Measurements from ENCODE around the gene COL17A1. TPM values are rescaled to one million over a fixed set of nuclear protein-coding genes. Genes with fewer than 3 reads are reported as not detected.

Gene COL17A1
- total and polyA plus RNA-seq, 2 experiments from 2014 or later, result 1.1 to 1.3 TPM

DNA sequence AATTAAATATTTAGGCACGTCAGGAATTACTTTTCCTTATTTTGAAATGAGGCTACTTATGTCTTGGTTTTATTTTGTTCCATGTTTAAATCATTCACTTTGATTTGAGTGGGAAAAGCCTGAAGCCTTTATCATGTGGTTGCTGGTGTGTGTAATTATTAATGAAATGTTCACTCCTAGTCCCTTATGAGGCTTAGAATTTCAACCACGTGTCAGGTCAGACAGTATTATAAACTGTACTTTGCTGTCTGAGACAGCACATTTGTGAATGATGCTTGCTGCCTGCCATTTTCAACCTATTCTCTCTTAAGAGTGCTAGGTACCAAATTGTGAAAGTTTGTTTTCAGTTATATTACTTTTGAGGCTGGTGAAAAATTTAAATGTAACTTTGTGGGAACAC lies 58.9 kb downstream of the COL17A1 start (continued):
- TF ChIP-seq, protein P1, sequence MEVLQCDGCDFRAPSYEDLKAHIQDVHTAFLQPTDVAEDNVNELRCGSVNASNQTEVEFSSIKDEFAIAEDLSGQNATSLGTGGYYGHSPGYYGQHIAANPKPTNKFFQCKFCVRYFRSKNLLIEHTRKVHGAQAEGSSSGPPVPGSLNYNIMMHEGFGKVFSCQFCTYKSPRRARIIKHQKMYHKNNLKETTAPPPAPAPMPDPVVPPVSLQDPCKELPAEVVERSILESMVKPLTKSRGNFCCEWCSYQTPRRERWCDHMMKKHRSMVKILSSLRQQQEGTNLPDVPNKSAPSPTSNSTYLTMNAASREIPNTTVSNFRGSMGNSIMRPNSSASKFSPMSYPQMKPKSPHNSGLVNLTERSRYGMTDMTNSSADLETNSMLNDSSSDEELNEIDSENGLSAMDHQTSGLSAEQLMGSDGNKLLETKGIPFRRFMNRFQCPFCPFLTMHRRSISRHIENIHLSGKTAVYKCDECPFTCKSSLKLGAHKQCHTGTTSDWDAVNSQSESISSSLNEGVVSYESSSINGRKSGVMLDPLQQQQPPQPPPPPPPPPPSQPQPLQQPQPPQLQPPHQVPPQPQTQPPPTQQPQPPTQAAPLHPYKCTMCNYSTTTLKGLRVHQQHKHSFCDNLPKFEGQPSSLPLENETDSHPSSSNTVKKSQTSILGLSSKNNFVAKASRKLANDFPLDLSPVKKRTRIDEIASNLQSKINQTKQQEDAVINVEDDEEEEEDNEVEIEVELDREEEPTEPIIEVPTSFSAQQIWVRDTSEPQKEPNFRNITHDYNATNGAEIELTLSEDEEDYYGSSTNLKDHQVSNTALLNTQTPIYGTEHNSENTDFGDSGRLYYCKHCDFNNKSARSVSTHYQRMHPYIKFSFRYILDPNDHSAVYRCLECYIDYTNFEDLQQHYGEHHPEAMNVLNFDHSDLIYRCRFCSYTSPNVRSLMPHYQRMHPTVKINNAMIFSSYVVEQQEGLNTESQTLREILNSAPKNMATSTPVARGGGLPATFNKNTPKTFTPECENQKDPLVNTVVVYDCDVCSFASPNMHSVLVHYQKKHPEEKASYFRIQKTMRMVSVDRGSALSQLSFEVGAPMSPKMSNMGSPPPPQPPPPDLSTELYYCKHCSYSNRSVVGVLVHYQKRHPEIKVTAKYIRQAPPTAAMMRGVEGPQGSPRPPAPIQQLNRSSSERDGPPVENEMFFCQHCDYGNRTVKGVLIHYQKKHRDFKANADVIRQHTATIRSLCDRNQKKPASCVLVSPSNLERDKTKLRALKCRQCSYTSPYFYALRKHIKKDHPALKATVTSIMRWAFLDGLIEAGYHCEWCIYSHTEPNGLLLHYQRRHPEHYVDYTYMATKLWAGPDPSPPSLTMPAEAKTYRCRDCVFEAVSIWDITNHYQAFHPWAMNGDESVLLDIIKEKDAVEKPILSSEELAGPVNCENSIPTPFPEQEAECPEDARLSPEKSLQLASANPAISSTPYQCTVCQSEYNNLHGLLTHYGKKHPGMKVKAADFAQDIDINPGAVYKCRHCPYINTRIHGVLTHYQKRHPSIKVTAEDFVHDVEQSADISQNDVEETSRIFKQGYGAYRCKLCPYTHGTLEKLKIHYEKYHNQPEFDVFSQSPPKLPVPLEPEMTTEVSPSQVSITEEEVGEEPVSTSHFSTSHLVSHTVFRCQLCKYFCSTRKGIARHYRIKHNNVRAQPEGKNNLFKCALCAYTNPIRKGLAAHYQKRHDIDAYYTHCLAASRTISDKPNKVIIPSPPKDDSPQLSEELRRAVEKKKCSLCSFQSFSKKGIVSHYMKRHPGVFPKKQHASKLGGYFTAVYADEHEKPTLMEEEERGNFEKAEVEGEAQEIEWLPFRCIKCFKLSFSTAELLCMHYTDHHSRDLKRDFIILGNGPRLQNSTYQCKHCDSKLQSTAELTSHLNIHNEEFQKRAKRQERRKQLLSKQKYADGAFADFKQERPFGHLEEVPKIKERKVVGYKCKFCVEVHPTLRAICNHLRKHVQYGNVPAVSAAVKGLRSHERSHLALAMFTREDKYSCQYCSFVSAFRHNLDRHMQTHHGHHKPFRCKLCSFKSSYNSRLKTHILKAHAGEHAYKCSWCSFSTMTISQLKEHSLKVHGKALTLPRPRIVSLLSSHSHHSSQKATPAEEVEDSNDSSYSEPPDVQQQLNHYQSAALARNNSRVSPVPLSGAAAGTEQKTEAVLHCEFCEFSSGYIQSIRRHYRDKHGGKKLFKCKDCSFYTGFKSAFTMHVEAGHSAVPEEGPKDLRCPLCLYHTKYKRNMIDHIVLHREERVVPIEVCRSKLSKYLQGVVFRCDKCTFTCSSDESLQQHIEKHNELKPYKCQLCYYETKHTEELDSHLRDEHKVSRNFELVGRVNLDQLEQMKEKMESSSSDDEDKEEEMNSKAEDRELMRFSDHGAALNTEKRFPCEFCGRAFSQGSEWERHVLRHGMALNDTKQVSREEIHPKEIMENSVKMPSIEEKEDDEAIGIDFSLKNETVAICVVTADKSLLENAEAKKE (CRISPR knock-in tag; IDR thresholded peaks at IDR 0.05), result no peak
- TF ChIP-seq JUNB (IDR thresholded peaks at IDR 0.05; ENCODE audit: unreplicated experiment), result no peak
- TF ChIP-seq, protein P2, sequence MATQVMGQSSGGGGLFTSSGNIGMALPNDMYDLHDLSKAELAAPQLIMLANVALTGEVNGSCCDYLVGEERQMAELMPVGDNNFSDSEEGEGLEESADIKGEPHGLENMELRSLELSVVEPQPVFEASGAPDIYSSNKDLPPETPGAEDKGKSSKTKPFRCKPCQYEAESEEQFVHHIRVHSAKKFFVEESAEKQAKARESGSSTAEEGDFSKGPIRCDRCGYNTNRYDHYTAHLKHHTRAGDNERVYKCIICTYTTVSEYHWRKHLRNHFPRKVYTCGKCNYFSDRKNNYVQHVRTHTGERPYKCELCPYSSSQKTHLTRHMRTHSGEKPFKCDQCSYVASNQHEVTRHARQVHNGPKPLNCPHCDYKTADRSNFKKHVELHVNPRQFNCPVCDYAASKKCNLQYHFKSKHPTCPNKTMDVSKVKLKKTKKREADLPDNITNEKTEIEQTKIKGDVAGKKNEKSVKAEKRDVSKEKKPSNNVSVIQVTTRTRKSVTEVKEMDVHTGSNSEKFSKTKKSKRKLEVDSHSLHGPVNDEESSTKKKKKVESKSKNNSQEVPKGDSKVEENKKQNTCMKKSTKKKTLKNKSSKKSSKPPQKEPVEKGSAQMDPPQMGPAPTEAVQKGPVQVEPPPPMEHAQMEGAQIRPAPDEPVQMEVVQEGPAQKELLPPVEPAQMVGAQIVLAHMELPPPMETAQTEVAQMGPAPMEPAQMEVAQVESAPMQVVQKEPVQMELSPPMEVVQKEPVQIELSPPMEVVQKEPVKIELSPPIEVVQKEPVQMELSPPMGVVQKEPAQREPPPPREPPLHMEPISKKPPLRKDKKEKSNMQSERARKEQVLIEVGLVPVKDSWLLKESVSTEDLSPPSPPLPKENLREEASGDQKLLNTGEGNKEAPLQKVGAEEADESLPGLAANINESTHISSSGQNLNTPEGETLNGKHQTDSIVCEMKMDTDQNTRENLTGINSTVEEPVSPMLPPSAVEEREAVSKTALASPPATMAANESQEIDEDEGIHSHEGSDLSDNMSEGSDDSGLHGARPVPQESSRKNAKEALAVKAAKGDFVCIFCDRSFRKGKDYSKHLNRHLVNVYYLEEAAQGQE (IDR thresholded peaks at IDR 0.05; ENCODE audit: unreplicated experiment), result no peak
- no peak for TF ChIP-seq CREB1 (CRISPR knock-in tag; IDR thresholded peaks at IDR 0.05; ENCODE audit: low read depth)
- no peak for TF ChIP-seq ZNF114 (CRISPR knock-in tag; IDR thresholded peaks at IDR 0.05)
- TF ChIP-seq EZH2phosphoT487 (IDR thresholded peaks at IDR 0.05; ENCODE audit: unreplicated experiment), result no peak
- no peak for TF ChIP-seq NANOG (IDR thresholded peaks at IDR 0.05; ENCODE audit: borderline replicate concordance)
- no peak for TF ChIP-seq STAT1 (IDR thresholded peaks at IDR 0.05; ENCODE audit: unreplicated experiment)
